Germinal center (tissue), 1 donor: Measurements from ENCODE around the gene SERGEF.

ENCODE experiments used
- DNase-seq: peaks from one replicate; pipeline ENCODE4 v3.0.0; 2012; ENCODE audit warnings: mixed read lengths, low spot score

Gene SERGEF

DNA sequence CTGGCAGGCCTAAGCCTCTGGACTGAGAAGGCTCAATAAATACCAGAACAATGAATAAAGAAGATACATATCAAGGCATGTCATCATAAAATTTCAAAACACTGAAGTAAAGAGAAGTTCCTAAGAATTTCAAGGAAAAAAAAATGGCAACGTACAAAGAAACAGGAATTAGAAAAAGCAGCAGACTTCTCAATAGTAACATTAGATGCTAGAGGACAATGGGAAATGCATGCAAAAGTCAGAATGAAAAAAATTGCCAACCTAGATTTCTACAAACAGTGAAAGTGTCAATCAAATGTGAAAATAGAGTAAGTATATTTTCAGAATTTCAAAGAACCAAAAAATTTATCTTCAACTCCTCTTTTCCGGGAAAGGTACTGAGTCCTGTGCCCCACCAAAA, 153.3 kb downstream of the SERGEF start:
- no peak for DNase-seq

DNA sequence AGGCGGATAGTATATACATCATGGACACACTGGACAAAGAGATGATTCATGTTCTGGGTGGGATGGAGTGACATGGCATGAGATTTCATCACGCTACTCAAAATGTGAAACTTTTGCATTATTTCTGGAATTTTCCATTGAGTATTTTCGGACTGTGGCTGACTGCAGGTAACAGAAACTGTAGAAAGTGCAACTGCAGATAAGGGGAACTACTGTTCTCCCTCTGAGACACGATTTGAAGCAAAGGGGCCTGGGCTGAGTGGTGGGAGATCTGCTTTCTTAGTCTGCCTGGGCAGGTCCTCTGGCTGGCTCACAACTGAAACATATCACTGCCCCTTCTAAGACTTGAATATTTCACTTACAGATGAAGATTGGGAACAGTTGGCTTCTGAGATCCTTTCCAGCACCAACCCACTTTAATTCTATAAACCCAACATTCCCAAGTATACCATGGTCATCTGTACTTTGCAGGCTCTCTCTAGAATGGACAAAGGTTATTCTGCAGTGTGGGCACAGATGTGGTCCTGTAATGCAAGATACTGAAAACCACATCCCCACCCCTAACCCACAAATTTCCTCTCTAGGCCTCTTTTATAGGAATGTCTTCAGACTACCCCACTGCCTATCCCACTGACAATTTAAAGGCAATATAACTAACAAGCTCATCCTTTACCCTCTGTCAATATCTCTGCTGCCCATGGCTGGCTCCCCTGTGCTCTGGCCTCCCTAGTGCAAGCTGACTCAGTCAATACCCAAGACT, 157.1 kb downstream of the SERGEF start:
- no peak for DNase-seq

- DNase-seq = no peak
Observed at GRCh38 chr11:17853280-17853679, 159.6 kb downstream of the SERGEF start.

DNA sequence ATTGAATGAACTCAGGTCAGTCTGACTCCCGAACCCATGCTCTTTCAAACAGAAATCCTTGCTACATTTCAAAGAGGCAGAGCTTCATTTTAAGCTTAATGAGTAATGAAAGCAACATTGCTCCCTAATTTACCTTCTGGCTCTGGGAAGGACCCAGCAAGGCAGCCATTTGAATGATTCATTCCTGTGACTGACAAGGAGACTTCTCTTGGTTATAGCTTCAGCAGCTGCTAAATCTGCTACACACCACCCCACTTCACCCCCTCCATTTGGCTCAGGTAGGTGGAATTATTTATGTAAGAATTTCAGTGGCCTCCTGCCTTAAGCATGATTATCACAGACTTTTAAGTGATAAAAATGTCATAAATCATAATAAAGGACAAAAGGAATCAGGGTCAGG, 160.6 kb downstream of the SERGEF start:
- no peak for DNase-seq

GRCh38 chr11:17851697-17852096, 161.2 kb downstream of the SERGEF start:
- no peak for DNase-seq

- DNase-seq = no peak
Observed at GRCh38 chr11:17850336-17850735, 162.5 kb downstream of the SERGEF start.

GRCh38 chr11:17848715-17849114, 164.1 kb downstream of the SERGEF start:
- no peak for DNase-seq

DNA sequence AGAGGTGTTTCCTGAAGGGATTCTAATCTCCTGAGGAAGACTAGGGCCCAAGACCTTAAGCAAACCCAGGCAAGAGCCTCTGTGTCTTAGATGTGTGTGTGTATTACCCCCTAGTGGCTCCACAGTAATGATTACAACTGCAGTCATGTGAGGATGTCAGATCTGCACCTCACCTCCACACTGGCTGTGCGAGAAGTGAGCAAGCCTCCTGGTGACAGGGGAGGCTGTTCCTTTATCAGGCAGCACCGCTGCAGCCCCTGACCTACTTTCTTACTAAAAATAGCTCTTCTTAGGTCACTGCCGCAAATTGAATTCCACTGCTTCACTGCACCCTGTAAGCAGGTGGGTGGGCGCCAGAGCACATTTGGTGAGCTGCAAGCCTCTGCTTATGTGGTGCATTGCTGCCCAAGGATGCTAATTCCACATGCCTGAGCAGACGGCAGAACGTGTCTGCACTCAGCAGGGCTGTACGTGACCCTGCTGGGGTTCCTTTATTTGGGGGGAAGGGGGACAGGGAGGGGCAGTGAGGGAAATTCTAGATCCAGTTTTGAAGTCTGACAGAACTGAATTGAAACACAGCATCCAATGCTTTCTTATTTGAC, 165.9 kb downstream of the SERGEF start:
- no peak for DNase-seq

DNA sequence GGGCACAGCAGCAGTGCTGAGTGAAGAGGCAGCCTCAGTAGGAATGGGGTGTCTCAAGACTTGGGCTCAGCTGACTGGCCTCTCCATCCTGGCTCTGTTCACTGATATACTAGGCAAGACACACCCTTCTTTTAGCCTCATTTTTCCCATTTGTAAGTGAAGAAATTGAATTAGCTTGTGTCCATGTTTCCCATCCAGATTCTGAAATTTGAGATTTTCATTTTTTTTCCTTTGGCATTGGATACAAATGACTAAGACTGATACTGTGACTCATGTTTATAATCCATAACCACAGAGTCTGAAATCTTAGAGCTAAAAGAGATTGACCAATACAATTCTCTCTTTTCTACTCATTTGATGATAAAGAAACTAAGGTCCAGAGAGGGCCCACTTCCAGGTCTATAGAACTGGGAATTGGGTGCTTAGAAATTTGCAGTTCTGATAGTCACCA, 167.4 kb downstream of the SERGEF start:
- DNase-seq = no peak

- no peak for DNase-seq
Observed at GRCh38 chr11:17840101-17840548, 172.7 kb downstream of the SERGEF start.

GRCh38 chr11:17839450-17839849, 173.4 kb downstream of the SERGEF start:
- no peak for DNase-seq

GRCh38 chr11:17838102-17838501, 174.7 kb downstream of the SERGEF start:
- DNase-seq = no peak

- no peak for DNase-seq
Observed at GRCh38 chr11:17831883-17832282, 181.0 kb downstream of the SERGEF start.

- no peak for DNase-seq
Observed at GRCh38 chr11:17831228-17831627, 181.6 kb downstream of the SERGEF start.

GRCh38 chr11:17828311-17828751, 184.5 kb downstream of the SERGEF start:
- DNase-seq = no peak

- no peak for DNase-seq
Observed at GRCh38 chr11:17827006-17827405, 185.8 kb downstream of the SERGEF start.

DNA sequence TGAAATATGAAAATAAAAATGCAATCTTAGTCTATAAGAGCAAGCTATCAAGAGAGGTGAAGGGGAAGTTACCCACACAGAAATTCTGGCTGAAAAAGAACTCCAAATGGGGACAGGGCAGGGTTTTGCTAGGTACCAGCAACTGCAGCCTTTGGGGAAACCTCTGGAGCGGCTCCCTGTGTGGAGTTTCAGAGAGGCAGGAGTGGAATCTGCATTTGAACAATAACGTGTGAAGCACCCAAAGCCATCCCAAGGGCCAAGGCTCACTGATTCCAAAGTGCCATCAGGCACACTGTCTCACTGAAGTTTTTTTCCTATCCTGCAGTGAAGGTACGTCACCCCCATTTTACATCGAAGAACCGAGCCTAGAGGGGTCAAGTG, 190.5 kb downstream of the SERGEF start:
- DNase-seq = no peak

DNA sequence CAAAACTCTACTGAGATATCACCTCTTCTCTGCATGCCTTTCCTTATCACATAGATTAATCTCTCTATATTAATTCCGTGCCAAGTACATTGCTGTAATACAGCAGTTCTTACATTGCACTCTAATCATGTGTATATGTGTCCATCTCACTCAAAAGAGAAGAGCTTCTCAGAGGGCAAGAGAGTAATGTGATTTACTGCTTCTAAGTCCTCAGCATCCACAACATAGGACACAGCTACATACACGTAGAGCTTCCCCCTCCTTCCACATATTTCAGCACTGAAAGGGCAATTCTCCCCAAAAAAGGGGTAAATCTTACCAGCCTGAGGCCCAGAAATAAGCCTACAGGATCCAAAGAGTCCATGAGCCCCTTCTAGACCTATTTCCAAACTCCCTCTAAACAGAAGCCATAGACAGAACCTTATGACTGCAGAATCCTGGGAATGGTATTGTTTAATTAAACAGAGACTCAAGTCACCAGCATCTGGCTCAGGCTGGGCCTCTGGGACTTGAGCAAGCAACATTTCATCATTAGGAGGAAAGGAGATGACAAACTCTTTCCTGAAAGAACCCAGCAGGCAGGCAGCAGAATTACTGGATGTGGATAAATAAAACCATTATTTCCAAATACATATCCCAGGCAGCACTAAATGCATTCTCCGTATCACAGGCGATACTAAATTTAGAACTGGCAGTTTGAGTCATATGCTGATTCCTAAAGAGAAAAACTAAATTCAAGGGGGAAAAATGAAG, 191.0 kb downstream of the SERGEF start:
- DNase-seq = no peak

DNA sequence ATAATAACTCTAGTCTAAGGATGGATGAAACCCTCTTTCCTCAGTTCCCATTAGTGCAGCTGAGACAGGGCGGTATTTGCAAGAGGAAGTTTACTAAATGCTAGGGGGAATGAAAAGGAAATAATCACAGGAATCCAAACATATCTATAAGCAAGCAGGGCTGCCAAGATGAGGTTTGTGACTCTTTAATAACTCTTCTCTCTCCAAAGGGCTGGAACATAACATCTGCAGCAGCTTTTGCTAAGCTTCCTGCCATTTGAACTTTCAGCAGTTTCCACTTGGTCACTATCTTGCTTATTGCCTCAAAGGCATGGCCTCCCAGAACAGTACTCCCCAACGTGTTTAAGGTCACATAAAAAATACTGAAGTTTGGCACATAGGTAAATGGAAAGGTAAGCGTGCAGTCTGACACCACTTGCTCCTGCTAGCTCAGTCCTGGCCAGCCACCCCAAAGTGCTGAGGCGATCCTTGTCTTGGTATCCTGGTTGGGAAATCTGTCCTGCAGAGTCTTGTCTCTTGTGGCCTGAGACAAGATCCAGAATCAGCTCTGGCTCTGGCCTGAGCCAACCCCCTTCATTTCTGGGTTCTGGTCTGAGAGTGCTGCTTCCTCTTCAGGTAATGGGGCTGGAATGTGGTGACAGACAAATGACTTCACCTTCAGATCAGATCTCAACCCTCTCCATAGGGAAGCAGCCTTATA, 196.5 kb downstream of the SERGEF start:
- no peak for DNase-seq

DNA sequence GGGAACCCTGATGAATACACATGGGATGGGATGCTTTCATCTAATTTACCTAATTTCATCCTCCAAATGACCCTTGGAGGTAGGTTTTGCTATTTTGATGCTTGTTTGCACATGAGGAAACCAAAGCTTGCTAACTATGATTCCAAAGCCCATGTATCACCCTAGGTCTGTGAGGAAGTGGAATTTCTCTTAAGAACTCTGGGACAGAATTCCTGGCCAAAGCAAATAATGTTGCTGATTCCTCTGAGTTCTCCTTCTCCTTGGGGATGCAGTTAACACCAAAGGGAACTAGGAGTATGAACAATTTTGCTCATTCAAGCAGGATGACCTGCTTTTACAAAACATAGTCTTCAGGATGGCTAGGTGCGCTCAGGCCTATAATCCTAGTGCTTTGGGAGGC, 198.3 kb downstream of the SERGEF start:
- DNase-seq = no peak

GRCh38 chr11:17813391-17814059, 199.3 kb downstream of the SERGEF start:
- DNase-seq = no peak

DNA sequence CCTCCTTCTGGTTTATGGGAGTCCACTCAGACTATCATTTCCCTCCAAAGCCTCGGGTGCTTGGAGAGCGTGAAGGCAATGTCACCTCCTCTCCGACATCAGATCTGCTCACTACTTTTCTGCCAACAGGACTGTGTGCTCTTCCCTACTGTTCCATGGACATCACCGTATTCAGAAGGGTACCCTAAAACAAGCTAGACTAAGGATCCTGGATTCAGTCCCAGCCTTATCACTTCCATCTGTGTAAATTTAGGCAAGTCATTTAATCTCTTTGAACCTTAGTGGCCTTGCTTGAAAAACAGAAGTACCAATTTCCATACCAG, 200.0 kb downstream of the SERGEF start:
- no peak for DNase-seq
